Smooth muscle cell (in vitro differentiated cells): Measurements from ENCODE around the gene EMC1. TPM values are rescaled to one million over a fixed set of nuclear protein-coding genes. Genes with fewer than 3 reads are reported as not detected.

Experiments
- DNase-seq: peaks from one replicate; lab custom pipeline; 2025; ENCODE audit not compliant: unreplicated experiment; lab: John Stamatoyannopoulos, UW
- H2AFZ ChIP-seq: fragments of 200-600 bp; sonication (generic); 2 replicates; pipeline ENCODE4 v1.6.0; 2016; ENCODE audit warnings: antibody characterized with exemption, low read depth, mild to moderate bottlenecking
- H3F3A ChIP-seq: fragments of 200-600 bp; sonication (generic); 2 replicates; pipeline ENCODE4 v1.6.0; 2017; ENCODE audit warnings: antibody characterized with exemption, low read depth
- H3K27ac ChIP-seq: fragments of 200-600 bp; sonication (generic); 2 replicates; pipeline ENCODE4 v1.5.1; 2016; ENCODE audit warnings: low read depth, mild to moderate bottlenecking
- H3K27me3 ChIP-seq: fragments of 200-600 bp; sonication (generic); 2 replicates; pipeline ENCODE4 v1.6.1; 2016; ENCODE audit warnings: low read depth, mild to moderate bottlenecking
- H3K36me3 ChIP-seq: fragments of 200-600 bp; sonication (generic); 2 replicates; pipeline ENCODE4 v1.5.1; 2016; ENCODE audit warnings: low read depth
- H3K4me1 ChIP-seq: fragments of 200-600 bp; sonication (generic); 2 replicates; pipeline ENCODE4 v1.5.1; 2016; ENCODE audit warnings: low read depth
- H3K4me2 ChIP-seq: fragments of 200-600 bp; sonication (generic); 2 replicates; pipeline ENCODE4 v1.6.0; 2016; ENCODE audit warnings: mild to moderate bottlenecking
- H3K4me3 ChIP-seq: fragments of 200-600 bp; sonication (generic); 2 replicates; pipeline ENCODE4 v1.5.1; 2016; ENCODE audit warnings: mild to moderate bottlenecking
- H3K79me2 ChIP-seq: fragments of 200-600 bp; sonication (generic); 2 replicates; pipeline ENCODE4 v1.6.0; 2016; ENCODE audit warnings: low read depth, mild to moderate bottlenecking
- H3K9ac ChIP-seq: fragments of 200-600 bp; sonication (generic); 2 replicates; pipeline ENCODE4 v1.6.0; 2016; ENCODE audit warnings: low read depth
- H3K9me3 ChIP-seq: fragments of 200-600 bp; sonication (generic); replicated peaks from 2 replicates; pipeline ENCODE4 v1.5.1; 2016; ENCODE audit warnings: low read depth
- H4K20me1 ChIP-seq: fragments of 200-600 bp; sonication (generic); 2 replicates; pipeline ENCODE4 v1.6.0; 2016; ENCODE audit warnings: low read depth
- WGBS: methylation state at CpG from one replicate; pipeline ENCODE4 v1.1.7; 2016; ENCODE audit warnings: low lambda C conversion rate; 5-methylcytosine and 5-hydroxymethylcytosine counted together
- polyA plus RNA-seq: library from polyadenylated mRNA; unstranded; fragments of >200 nt; fragmentation: Nextera tagmentation; extraction: Ambion mirVana; gene quantifications from 2 replicates; pipeline ENCODE4 v1.2.1, GENCODE V29; 2016
- total RNA-seq: library from RNA; depleted of rRNA; stranded (reverse); fragments of >200 nt; gene quantifications from 2 replicates; pipeline ENCODE4 v1.2.3, GENCODE V29; 2014
- TF ChIP-seq, protein P1 (sequence below): fragments of 200-600 bp; sonication (generic); IDR thresholded peaks from 2 replicates; pipeline ENCODE4 v1.5.1; 2017; ENCODE audit warnings: borderline replicate concordance, mild to moderate bottlenecking, antibody characterized with exemption; ENCODE audit not compliant: insufficient read depth, poor library complexity, severe bottlenecking

Gene EMC1
- total and polyA plus RNA-seq, 2 experiments from 2014 or later: 48.8 to 54.4 TPM

DNA sequence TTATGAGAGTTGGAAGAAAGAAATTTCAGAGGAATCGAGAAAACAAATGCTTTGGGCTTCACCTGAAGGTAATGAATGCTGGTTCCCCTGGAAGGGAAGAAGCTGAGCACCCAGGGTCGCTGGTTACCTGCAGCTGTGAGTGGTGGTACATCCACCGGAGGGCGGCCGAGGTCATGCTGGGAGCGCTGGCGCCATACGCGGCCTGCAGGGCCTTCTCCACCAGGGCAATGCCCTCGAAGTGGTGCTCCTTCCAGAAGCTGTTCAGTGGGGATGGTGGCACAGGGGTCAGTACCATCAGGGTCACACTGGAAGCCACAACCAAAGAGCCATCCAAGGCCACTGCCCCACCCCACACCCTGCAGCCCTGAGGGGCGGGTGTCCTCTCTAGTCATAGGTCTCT lies 17.1 kb upstream of the EMC1 start:
- Histone ChIP-seq H2AFZ (no peak overlapping the region), H3F3A (no peaks in the 10 kb centered on the region), H3K79me2 (no peaks in the 10 kb centered on the region), H3K36me3 (no peaks in the 10 kb centered on the region), H3K27me3 (no peaks in the 10 kb centered on the region), H3K9me3 (no peaks in the 10 kb centered on the region), H3K4me3 (no peak overlapping the region), H3K9ac (no peak overlapping the region), H3K4me1 (no peaks in the 10 kb centered on the region), H3K4me2 (no peak overlapping the region), H4K20me1 (no peaks in the 10 kb centered on the region), H3K27ac (no peak overlapping the region)
- no peak for DNase-seq
- WGBS: 84% methylated on average over 11 of the region's 11 CpGs
- TF ChIP-seq, protein P1, sequence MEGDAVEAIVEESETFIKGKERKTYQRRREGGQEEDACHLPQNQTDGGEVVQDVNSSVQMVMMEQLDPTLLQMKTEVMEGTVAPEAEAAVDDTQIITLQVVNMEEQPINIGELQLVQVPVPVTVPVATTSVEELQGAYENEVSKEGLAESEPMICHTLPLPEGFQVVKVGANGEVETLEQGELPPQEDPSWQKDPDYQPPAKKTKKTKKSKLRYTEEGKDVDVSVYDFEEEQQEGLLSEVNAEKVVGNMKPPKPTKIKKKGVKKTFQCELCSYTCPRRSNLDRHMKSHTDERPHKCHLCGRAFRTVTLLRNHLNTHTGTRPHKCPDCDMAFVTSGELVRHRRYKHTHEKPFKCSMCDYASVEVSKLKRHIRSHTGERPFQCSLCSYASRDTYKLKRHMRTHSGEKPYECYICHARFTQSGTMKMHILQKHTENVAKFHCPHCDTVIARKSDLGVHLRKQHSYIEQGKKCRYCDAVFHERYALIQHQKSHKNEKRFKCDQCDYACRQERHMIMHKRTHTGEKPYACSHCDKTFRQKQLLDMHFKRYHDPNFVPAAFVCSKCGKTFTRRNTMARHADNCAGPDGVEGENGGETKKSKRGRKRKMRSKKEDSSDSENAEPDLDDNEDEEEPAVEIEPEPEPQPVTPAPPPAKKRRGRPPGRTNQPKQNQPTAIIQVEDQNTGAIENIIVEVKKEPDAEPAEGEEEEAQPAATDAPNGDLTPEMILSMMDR: no peak

DNA sequence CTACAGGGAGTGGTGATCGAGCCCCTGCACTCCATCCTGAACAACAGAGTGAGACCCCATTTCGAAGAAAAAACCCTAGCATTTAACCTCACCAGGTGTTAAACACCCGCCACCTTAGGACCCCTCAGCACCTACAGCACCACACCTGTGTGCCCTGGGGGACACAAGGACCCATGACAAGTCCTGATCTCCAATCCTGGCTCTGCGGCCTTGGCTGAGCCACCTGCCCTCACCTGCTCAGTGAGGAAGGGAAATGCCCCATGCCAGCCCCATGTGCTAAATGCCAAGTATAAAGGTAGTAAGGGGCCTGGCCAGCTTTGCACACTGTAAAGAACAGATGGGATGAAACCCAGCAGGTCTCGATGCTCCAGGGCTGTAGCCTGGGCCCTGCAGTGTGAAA lies 11.4 kb upstream of the EMC1 start:
- Histone ChIP-seq H3K4me1 (no peaks in the 10 kb centered on the region), H3K27ac (no peak overlapping the region), H3K4me3 (no peak overlapping the region), H2AFZ (no peak overlapping the region), H3F3A (no peaks in the 10 kb centered on the region), H3K36me3 (no peaks in the 10 kb centered on the region), H3K9me3 (no peaks in the 10 kb centered on the region), H3K79me2 (no peaks in the 10 kb centered on the region), H3K9ac (no peak overlapping the region), H3K27me3 (no peaks in the 10 kb centered on the region), H3K4me2 (no peak overlapping the region), H4K20me1 (no peaks in the 10 kb centered on the region)
- TF ChIP-seq, protein P1: no peak
- no peak for DNase-seq
- 93% methylated on average over 5 of the region's 5 CpGs for WGBS

DNA sequence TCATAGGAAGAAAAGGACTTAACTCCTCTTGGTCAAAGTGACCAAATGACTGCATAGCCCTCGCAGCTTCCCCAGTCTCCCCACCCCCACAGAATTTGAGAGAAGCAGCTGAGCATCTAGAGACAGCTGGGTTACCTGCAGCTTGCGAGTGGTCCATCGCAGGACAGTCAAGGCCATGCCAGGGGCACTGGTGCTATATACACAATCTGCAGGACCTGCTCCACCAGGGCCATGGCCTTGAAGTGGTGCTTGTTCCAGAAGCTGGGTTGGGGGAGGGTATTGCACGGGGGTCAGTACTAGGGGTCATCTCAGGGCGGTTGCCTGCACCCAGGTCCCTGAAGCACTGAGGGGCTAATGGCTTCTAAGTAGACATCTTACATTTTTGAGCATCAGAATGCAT lies 10.7 kb upstream of the EMC1 start:
- WGBS: 89% methylated on average over 5 of the region's 5 CpGs
- Histone ChIP-seq H3K79me2 (no peaks in the 10 kb centered on the region), H3K4me1 (no peaks in the 10 kb centered on the region), H3K4me2 (no peak overlapping the region), H3K9ac (no peak overlapping the region), H2AFZ (no peak overlapping the region), H4K20me1 (no peaks in the 10 kb centered on the region), H3K27me3 (no peaks in the 10 kb centered on the region), H3K4me3 (no peak overlapping the region), H3F3A (no peaks in the 10 kb centered on the region), H3K9me3 (no peaks in the 10 kb centered on the region), H3K36me3 (no peaks in the 10 kb centered on the region), H3K27ac (no peak overlapping the region)
- TF ChIP-seq, protein P1: no peak
- no peak for DNase-seq
